Measurements from ENCODE around the gene MUS81.
A peak's percentile ranks its signal among the peaks of the same experiment; 100 is the strongest.

MUS81 gene

DNA sequence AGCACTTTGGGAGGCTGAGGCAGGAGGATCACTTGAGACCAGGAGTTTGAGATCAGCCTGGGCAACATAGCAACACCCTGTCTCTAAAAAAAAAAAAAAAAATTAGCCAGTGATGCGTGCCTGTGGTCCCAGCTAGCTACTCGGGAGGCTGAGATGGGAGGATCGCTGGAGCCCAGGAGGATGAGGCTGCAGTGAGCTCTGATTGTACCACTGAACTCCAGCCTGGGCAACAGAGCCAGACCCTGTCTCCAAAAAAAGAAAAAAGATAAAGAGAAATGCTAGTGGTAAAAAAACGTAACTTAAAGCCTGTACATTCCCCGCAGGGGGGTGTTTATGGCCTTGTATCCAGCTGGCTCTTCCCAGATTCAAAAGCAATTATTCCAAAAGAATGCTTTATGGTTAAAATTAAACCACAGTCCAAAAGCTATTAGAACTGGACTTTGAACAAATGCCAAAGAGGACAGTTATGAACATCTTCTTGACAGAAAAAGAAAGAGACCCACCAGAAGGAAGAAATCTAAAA is 42.9 kb upstream of the MUS81 start:
- TF ChIP-seq, protein P1, sequence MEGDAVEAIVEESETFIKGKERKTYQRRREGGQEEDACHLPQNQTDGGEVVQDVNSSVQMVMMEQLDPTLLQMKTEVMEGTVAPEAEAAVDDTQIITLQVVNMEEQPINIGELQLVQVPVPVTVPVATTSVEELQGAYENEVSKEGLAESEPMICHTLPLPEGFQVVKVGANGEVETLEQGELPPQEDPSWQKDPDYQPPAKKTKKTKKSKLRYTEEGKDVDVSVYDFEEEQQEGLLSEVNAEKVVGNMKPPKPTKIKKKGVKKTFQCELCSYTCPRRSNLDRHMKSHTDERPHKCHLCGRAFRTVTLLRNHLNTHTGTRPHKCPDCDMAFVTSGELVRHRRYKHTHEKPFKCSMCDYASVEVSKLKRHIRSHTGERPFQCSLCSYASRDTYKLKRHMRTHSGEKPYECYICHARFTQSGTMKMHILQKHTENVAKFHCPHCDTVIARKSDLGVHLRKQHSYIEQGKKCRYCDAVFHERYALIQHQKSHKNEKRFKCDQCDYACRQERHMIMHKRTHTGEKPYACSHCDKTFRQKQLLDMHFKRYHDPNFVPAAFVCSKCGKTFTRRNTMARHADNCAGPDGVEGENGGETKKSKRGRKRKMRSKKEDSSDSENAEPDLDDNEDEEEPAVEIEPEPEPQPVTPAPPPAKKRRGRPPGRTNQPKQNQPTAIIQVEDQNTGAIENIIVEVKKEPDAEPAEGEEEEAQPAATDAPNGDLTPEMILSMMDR (IDR thresholded peaks at IDR 0.05; ENCODE audit: control extremely low read depth, extremely low read depth, low read depth, missing control alignments), result no peak
- POLR2A ChIA-PET, result no interaction called here
- no peak for DNase-seq (ENCODE audit: extremely low spot score)
- CTCF ChIA-PET, result interaction anchor here (0.6 to 7.6 kb wide), 25 partner anchors 9 to 611 kb away, joined by 3 to 145 read pairs (median 6); partner anchors contain the start of genes AP5B1, KAT5, MUS81 and RNASEH2C

DNA sequence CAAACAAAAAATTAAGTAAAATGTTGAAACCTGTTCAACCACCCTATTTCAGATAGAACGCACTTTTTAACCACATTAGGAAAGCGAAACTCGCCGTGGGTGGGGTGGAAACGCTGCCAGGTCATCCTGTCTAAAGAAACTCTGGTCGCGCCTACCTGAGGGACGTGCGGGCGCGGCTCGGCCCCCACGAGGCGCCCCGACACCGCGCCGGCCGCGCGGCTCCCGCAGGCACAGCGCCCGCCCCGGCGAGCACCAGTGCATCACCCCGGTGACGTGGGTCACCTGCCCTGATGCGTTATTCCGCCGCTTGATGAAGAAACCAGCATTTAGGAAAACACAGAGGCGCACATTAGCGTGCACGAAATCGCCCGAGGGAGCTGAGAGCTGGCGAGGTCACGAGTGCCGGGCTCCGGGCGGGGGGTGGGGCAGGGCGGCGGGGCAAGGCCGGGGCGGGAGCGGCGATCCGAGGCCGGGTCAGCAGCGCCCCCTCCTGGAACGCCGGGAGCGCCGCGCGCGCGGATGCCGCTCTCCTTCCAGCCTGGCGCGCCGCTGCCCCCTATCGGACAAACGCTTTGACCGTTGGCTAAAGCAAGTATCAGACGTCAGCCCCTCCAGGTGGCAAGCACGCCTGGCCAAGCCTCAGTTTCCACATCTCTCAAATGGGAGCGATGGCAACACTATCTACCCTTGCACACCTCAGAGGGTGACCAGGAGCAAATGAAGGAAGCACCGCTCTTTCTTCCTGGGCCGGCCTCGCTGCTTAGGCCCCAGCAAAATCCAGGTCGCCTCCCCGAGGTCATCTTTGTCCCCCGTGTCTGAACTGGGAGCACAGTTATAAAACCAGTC is 42.2 kb upstream of the MUS81 start:
- DNase-seq (ENCODE audit: extremely low spot score), result peak; percentile 95
- TF ChIP-seq, protein P1 (IDR thresholded peaks at IDR 0.05; ENCODE audit: control extremely low read depth, extremely low read depth, low read depth, missing control alignments), result peak; percentile 100
- CTCF ChIA-PET, result interaction anchor here (0.7 to 7.6 kb wide), 39 partner anchors 9 to 212 kb away, joined by 3 to 145 read pairs (median 5); partner anchors contain the start of genes AP5B1, CCDC85B, KAT5 and MUS81
- POLR2A ChIA-PET, result no interaction called here

DNA sequence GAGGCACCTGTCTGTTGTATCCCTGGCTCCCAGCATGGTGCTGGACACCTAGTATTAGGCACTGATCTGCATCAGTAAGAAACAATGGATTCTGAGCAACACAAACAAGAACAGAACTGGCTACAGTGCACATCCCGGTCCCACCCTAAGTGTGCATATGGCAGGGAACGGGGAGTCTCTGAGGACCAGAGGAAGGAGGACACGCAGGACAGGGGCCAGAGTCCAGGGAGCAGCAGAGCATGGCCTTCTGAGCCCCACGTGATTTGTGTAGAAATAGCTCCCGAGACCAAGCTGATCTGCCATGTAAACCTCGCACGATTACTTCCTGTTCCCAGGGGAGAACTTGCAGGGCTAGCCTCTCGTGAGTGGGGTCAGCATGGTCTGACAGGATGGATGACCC is 39.1 kb upstream of the MUS81 start:
- POLR2A ChIA-PET, result no interaction called here
- TF ChIP-seq, protein P1 (IDR thresholded peaks at IDR 0.05; ENCODE audit: control extremely low read depth, extremely low read depth, low read depth, missing control alignments), result no peak
- CTCF ChIA-PET, result interaction anchor here (0.9 to 3.3 kb wide), 3 partner anchors 8 to 38 kb away, joined by 3 to 17 read pairs (median 4); partner anchors contain the start of gene SNX32
- no peak for DNase-seq (ENCODE audit: extremely low spot score)

DNA sequence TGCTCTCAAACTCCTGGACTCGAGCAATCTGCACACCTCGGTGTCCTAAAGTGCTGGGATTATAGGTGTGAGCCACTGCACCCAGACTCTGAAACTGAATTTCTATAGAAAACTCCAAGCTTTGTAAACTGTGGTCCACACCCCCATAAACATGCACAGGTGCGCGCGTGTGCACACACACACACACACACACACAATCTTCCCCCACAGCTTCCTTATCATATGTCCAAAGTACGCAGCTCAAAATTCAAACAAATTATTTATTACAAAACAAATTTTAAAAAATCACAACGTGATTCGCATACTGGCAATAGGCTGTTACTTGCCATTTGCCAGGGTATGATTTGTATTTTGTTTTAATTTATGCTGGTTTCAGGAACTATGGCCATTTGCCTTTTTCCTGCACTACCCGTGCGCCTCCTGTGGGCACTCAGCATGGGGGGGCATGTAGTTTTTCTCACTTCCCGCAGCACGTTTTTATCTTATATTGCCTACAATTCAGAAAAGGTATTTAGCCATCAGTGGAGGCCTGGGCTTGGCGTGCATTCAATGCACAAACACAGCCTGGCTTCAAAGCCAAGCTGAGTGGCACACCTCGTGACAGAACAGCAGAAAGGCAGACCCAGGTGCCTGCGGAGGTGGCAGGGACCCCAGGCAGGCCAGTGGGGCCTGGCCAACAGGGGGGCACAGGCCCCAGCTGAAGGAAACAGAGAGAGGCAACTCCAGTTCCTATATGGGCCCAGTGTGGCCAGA is 37.3 kb upstream of the MUS81 start:
- CTCF ChIA-PET, result interaction anchor here (0.8 to 3.3 kb wide), 5 partner anchors 10 to 112 kb away, joined by 3 to 17 read pairs (median 7); partner anchors contain the start of gene SNX32
- POLR2A ChIA-PET, result no interaction called here
- DNase-seq (ENCODE audit: extremely low spot score), result no peak

DNA sequence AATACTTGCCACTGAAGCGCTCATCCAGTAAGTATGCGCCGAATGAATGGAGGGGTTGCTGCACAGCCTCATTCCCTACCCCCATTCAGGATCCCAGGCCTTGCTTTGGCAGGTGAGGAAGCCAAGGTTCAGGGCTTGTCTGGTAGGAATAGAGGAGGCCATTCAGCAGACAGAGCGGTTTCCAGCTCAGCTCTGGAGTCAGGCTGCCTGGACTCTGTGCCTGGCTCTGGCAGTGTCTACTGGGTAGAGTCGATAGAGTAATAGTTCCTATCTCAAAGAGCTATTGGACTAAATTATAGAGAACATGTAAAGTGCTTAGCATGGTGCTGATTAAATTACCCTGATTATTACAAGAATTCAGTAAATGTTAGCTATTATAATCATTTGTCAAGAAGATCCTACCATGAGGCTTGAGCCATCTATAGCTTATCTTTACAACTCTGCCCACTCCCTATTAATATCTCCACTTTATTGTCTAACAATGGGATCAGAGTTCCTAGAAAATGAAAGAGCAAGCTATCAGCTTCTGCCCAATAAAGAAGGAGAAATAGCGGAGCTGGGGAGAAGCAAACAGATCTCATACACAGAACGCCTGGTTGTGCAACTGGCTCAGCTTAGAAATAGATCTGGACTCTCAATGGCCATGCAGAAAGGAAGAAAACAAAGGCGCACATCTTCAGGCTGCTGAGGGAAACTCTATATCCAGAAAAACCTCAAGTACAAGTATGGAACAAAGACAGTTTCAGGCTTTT is 33.1 kb upstream of the MUS81 start:
- DNase-seq (ENCODE audit: extremely low spot score), result no peak
- CTCF ChIA-PET, result interaction anchor here (0.8 to 2.3 kb wide), 8 partner anchors 9 to 201 kb away, joined by 3 to 18 read pairs (median 6); partner anchors contain the start of genes KAT5 and MUS81
- POLR2A ChIA-PET, result no interaction called here
- TF ChIP-seq, protein P1 (IDR thresholded peaks at IDR 0.05; ENCODE audit: control extremely low read depth, extremely low read depth, low read depth, missing control alignments), result no peak

More for the DNA sequence above, 37.3 kb upstream of the MUS81 start:
- TF ChIP-seq, protein P1 (IDR thresholded peaks at IDR 0.05; ENCODE audit: control extremely low read depth, extremely low read depth, low read depth, missing control alignments), result no peak
